ENCODE data around the gene TFIP11.

Gene TFIP11

GRCh38 chr22:26512149-26512793, at the start of gene TFIP11:
TFIP11 (minus strand) TSS chr22:26512473; CDS start chr22:26510272, 2,201 bp downstream.
- DNase-seq: peak; percentile 91

- DNase-seq: no peak
These were observed 49.6 kb upstream of the TFIP11 start for GRCh38 chr22:26561756-26562417.

GRCh38 chr22:26559961-26560575, 47.8 kb upstream of the TFIP11 start:
- DNase-seq: no peak

GRCh38 chr22:26558248-26558895, 46.1 kb upstream of the TFIP11 start:
- no peak for DNase-seq

GRCh38 chr22:26556904-26557303, 44.6 kb upstream of the TFIP11 start:
- DNase-seq: no peak

- DNase-seq: no peak
These were observed 43.2 kb upstream of the TFIP11 start for GRCh38 chr22:26555478-26555877.

GRCh38 chr22:26554956-26555355, 42.7 kb upstream of the TFIP11 start:
- no peak for DNase-seq

GRCh38 chr22:26553056-26553752, 40.9 kb upstream of the TFIP11 start:
- peak; percentile 89 for DNase-seq

- no peak for DNase-seq
These were observed 40.2 kb upstream of the TFIP11 start for GRCh38 chr22:26552466-26552865.

- no peak for DNase-seq
These were observed 39.3 kb upstream of the TFIP11 start for GRCh38 chr22:26551568-26551967.

- DNase-seq: no peak
These were observed 38.3 kb upstream of the TFIP11 start for GRCh38 chr22:26550498-26551033.

- DNase-seq: no peak
These were observed 37.7 kb upstream of the TFIP11 start for GRCh38 chr22:26549902-26550497.

- peak; percentile 87 for DNase-seq
These were observed 36.7 kb upstream of the TFIP11 start for GRCh38 chr22:26548984-26549383.

GRCh38 chr22:26548303-26548702, 36.0 kb upstream of the TFIP11 start:
- no peak for DNase-seq

GRCh38 chr22:26547837-26548236, 35.6 kb upstream of the TFIP11 start:
- no peak for DNase-seq

- no peak for DNase-seq
These were observed 35.2 kb upstream of the TFIP11 start for GRCh38 chr22:26547426-26547825.

GRCh38 chr22:26546282-26546681, 34.0 kb upstream of the TFIP11 start:
- no peak for DNase-seq

GRCh38 chr22:26545827-26546226, 33.6 kb upstream of the TFIP11 start:
- DNase-seq: no peak

GRCh38 chr22:26545385-26545784, 33.1 kb upstream of the TFIP11 start:
- no peak for DNase-seq

GRCh38 chr22:26544489-26544888, 32.2 kb upstream of the TFIP11 start:
- DNase-seq: no peak

- DNase-seq: no peak
These were observed 30.6 kb upstream of the TFIP11 start for GRCh38 chr22:26542831-26543230.

- DNase-seq: no peak
These were observed 29.0 kb upstream of the TFIP11 start for GRCh38 chr22:26541167-26541819.
